ENCODE results near the gene KIF16B.

GRCh38 chr20:16270989-16271388 is 302.3 kb downstream of the KIF16B start:
- TF ChIP-seq CTCF (conservative IDR thresholded peaks at IDR 0.05; ENCODE audit: low read depth, low read length) (no peak), EZH2 (IDR thresholded peaks at IDR 0.05; ENCODE audit: borderline replicate concordance, low read depth, low read length, poor library complexity, severe bottlenecking) (no peak)
